GM20000 (cell line): ENCODE results near the gene PNLIPRP1.

Experiments used
- DNase-seq: peaks from one replicate; pipeline ENCODE4 v3.0.0; 2012; ENCODE audit warnings: low spot score
- CTCF ChIP-seq: IDR thresholded peaks from 2 replicates; pipeline ENCODE4 v1.5.1; 2012; ENCODE audit warnings: mild to moderate bottlenecking, control low read depth; ENCODE audit errors: extremely low read depth, missing control alignments

The PNLIPRP1 gene

GRCh38 chr10:116599991-116600390 is 9.2 kb downstream of the PNLIPRP1 start:
- TF ChIP-seq CTCF = no peak
- no peak for DNase-seq

- no peak for TF ChIP-seq CTCF
- DNase-seq = no peak
Observed at GRCh38 chr10:116602648-116603400, 12.1 kb downstream of the PNLIPRP1 start.

GRCh38 chr10:116606061-116606483 is 15.3 kb downstream of the PNLIPRP1 start:
- DNase-seq = no peak
- TF ChIP-seq CTCF = no peak

GRCh38 chr10:116607336-116607735 is 16.6 kb downstream of the PNLIPRP1 start:
- TF ChIP-seq CTCF = no peak
- DNase-seq = no peak

- TF ChIP-seq CTCF = no peak
- DNase-seq = no peak
Observed at GRCh38 chr10:116608686-116609594, 18.2 kb downstream of the PNLIPRP1 start.

GRCh38 chr10:116610443-116611152 is 19.8 kb downstream of the PNLIPRP1 start:
- TF ChIP-seq CTCF = no peak
- no peak for DNase-seq
